HCT116 (cell line): ENCODE data around the gene TPBGL.

Experiments
- CTCF ChIP-seq, 3 experiments: fragments of 200-600 bp in 1 of 3; sonication (generic) in 1 of 3; IDR thresholded peaks in 2 of 3; conservative IDR thresholded peaks in 1 of 3; 2 replicates each; pipeline ENCODE4 v1.5.1; 2012 to 2017; ENCODE audit warnings: low read depth in 2 of 3, low read length in 2 of 3, antibody characterized with exemption in 1 of 3, borderline replicate concordance in 1 of 3, control low read depth in 1 of 3, mild to moderate bottlenecking in 1 of 3, mixed read lengths in 1 of 3, mixed run types in 1 of 3, moderate library complexity in 1 of 3; ENCODE audit not compliant: insufficient read depth in 1 of 3
- EZH2 ChIP-seq: fragments of 200-600 bp; sonication (generic); IDR thresholded peaks from 2 replicates; pipeline ENCODE4 v1.6.1; 2017; ENCODE audit warnings: antibody characterized with exemption, mixed run types
- JUND ChIP-seq: IDR thresholded peaks from 2 replicates; pipeline ENCODE4 v1.6.1; 2012
- POLR2A ChIP-seq: IDR thresholded peaks from 2 replicates; pipeline ENCODE4 v1.7.0; 2011; ENCODE audit warnings: borderline replicate concordance; ENCODE audit not compliant: insufficient read depth, insufficient read length; ENCODE audit errors: extremely low read depth
- POLR2AphosphoS5 ChIP-seq: IDR thresholded peaks from 2 replicates; pipeline ENCODE4 v1.6.1; 2011; ENCODE audit warnings: mild to moderate bottlenecking, low read depth, low read length, moderate library complexity
- TF ChIP-seq, protein P1 (sequence below): IDR thresholded peaks from 2 replicates; pipeline ENCODE4 v1.6.1; 2012; ENCODE audit warnings: low read depth

GRCh38 chr11:75280770-75281468 lies 40.3 kb downstream of the TPBGL start:
- no peak for TF ChIP-seq CTCF (IDR thresholded peaks at IDR 0.05 in 2 of 3, conservative IDR thresholded peaks at IDR 0.05 in 1 of 3; ENCODE audit: borderline replicate concordance in 1 of 3, insufficient read depth in 1 of 3, low read depth in 2 of 3, low read length in 2 of 3)
- no peak for TF ChIP-seq POLR2A
- no peak for TF ChIP-seq JUND
- no peak for TF ChIP-seq POLR2AphosphoS5
- TF ChIP-seq EZH2: no peak
- TF ChIP-seq, protein P1, sequence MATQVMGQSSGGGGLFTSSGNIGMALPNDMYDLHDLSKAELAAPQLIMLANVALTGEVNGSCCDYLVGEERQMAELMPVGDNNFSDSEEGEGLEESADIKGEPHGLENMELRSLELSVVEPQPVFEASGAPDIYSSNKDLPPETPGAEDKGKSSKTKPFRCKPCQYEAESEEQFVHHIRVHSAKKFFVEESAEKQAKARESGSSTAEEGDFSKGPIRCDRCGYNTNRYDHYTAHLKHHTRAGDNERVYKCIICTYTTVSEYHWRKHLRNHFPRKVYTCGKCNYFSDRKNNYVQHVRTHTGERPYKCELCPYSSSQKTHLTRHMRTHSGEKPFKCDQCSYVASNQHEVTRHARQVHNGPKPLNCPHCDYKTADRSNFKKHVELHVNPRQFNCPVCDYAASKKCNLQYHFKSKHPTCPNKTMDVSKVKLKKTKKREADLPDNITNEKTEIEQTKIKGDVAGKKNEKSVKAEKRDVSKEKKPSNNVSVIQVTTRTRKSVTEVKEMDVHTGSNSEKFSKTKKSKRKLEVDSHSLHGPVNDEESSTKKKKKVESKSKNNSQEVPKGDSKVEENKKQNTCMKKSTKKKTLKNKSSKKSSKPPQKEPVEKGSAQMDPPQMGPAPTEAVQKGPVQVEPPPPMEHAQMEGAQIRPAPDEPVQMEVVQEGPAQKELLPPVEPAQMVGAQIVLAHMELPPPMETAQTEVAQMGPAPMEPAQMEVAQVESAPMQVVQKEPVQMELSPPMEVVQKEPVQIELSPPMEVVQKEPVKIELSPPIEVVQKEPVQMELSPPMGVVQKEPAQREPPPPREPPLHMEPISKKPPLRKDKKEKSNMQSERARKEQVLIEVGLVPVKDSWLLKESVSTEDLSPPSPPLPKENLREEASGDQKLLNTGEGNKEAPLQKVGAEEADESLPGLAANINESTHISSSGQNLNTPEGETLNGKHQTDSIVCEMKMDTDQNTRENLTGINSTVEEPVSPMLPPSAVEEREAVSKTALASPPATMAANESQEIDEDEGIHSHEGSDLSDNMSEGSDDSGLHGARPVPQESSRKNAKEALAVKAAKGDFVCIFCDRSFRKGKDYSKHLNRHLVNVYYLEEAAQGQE: no peak
